IPS-15b (cell line): Measurements from ENCODE around the gene P2RX2.
A peak's percentile ranks its signal among the peaks of the same experiment; 100 is the strongest.

Experiments
- H3K27me3 ChIP-seq: one replicate; pipeline ENCODE4 v1.6.1; 2013; ENCODE audit warnings: low read length; ENCODE audit not compliant: control insufficient read depth, insufficient read depth
- H3K36me3 ChIP-seq: one replicate; pipeline ENCODE4 v1.6.1; 2013; ENCODE audit warnings: low read length; ENCODE audit not compliant: control insufficient read depth, insufficient read depth
- H3K4me1 ChIP-seq: one replicate; pipeline ENCODE4 v1.6.1; 2013; ENCODE audit warnings: mild to moderate bottlenecking, low read length; ENCODE audit not compliant: control insufficient read depth, insufficient read depth
- H3K4me3 ChIP-seq: one replicate; pipeline ENCODE4 v1.5.1; 2013; ENCODE audit warnings: low read depth, low read length
- H3K9ac ChIP-seq: one replicate; pipeline ENCODE4 v1.6.1; 2013; ENCODE audit warnings: low read depth, mild to moderate bottlenecking, low read length
- H3K9me3 ChIP-seq: one replicate; pipeline ENCODE4 v1.6.1; 2013; ENCODE audit warnings: mild to moderate bottlenecking, low read length; ENCODE audit not compliant: control insufficient read depth, insufficient read depth

Gene P2RX2

DNA sequence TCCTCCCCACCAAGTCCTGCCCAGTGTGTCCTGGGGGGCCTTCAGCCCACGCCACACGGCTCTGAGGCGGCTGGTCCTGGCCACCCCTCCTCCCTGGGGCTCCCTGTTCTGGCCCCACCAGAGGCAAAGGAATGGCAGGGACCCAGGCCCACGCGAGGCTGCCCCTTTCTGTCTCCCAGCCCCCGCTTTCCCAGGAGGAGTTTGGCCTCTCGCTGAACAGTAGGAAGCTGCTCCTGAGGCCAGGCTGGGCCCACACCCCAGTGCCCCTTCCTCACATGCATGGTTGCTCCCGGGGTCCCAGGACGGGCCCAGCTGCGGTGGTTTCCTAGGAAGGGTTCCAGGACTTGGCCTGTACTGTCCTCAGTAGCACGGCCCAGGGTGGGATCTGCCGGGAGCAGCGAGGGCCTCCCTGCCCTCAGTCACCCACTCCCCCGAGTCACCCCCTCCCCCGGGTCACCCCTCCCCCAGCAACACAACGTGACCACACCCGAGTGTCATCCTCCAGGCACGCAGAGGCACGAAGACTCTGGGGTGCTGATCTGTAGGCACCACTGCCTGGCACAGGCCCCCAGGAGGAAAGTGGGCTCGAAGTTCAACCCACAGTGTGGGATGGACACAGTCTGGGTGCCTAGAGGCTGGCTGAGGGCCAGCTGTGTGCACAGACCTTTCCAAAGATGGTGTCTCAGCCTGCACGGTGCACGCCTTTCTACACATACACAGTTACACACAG lies 41.2 kb upstream of the P2RX2 start:
- Histone ChIP-seq H3K4me1 (no peaks in the 10 kb centered on the region), H3K27me3 (peaks cover 9% of the 10 kb centered on the region), H3K9ac (no peak overlapping the region), H3K4me3 (no peak overlapping the region), H3K9me3 (no peaks in the 10 kb centered on the region), H3K36me3 (peaks cover 48% of the 10 kb centered on the region)

DNA sequence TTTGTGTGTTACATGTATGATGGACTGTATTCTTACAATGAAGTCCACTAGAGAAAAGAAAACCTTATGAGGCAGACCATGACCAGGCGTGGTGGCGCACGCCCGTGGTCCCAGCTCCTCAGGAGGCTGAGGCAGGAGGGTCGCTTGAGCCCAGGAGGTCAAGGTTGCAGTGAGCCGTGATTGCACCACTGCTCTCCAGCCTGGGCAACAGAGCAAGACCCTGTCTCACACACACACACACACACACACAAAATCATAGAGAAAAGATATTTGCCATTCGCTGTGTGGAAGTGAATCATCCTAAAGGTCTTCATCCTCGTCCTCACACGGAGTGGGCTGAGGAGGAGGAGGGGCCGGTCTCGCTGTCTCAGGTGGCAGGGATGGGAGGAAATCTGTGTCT lies 40.5 kb upstream of the P2RX2 start:
- H3K4me1 ChIP-seq: no peaks in the 10 kb centered on the region
- H3K9ac ChIP-seq: no peak overlapping the region
- H3K4me3 ChIP-seq: no peak overlapping the region
- H3K9me3 ChIP-seq: no peaks in the 10 kb centered on the region
- peaks cover 40% of the 10 kb centered on the region for H3K36me3 ChIP-seq
- H3K27me3 ChIP-seq: peaks cover 9% of the 10 kb centered on the region

DNA sequence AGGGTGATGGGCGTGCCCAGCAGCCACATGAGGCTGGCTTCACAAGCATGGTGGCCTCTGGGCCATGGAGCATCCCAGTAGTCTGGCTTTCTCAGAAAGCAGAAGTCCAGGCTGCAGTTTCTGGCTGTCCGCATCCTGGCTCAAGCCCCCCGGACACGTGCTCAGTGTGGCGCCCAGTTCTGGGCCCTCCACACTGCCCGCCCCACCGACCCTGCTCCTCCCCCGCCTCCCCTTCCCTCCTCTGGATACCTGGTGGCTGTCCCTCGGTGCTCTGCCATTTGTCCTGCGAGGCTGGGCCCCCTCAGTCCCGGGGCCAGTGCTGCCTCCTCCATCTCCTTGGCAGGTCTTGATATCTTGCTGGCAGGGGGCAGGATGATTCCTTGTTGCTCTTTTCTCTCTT lies 39.8 kb upstream of the P2RX2 start:
- no peaks in the 10 kb centered on the region for H3K4me1 ChIP-seq
- peaks cover 11% of the 10 kb centered on the region for H3K27me3 ChIP-seq
- H3K9me3 ChIP-seq: no peaks in the 10 kb centered on the region
- H3K4me3 ChIP-seq: no peak overlapping the region
- H3K36me3 ChIP-seq: peaks cover 33% of the 10 kb centered on the region
- H3K9ac ChIP-seq: no peak overlapping the region

DNA sequence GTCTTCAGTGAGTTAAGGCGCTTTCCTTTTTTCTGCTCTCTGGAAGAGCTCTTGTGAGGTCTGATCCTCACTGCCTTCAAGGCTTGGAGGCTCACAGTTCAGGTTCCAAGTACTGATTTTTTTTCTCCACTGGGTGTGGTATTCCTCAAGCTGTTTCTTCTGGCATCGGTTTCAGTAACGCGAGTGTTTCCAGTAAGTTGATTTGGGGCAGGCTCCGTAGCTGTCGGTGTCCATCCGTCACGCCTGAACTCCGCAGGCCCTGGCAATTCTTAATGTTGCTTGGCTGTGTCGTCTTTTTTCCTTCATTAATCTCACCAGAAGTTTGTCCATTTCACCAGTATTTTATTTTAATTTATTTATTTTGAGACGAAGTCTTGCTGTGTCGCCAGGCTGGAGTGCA lies 38.8 kb upstream of the P2RX2 start:
- Histone ChIP-seq H3K27me3 (peaks cover 20% of the 10 kb centered on the region), H3K4me3 (no peak overlapping the region), H3K4me1 (no peaks in the 10 kb centered on the region), H3K36me3 (peaks cover 24% of the 10 kb centered on the region), H3K9ac (no peak overlapping the region), H3K9me3 (no peaks in the 10 kb centered on the region)

DNA sequence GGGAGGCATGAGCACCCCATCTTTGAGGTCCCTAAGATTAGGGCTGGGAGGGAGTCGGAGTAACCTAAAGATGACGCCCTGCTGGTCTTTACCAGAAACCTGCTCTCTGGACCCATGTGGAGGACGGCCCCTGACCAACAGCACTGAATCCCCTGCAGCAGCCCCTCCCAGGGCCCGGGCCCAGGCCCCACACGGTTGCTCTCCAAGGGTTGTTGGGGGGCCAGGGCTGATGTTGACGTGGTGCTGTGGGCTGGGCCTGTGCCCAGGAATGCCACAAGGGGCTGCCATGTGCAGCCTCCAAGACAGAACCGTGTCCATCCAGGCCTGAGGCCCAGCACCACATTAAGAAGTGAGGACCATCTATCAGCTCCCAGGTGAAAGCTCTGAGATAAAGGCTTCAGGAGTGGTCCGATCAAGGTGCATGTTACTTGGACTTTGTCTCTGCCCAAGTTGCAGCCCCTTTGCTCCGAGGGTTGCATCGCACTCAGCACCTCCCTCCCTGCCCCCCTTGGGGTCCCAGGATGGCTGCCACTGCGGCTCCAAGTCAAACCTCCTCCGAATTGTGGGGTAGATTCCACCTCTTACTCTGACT lies 37.8 kb upstream of the P2RX2 start:
- Histone ChIP-seq H3K9ac (no peak overlapping the region), H3K9me3 (no peaks in the 10 kb centered on the region), H3K4me3 (no peak overlapping the region), H3K36me3 (peaks cover 19% of the 10 kb centered on the region), H3K4me1 (no peaks in the 10 kb centered on the region), H3K27me3 (peaks cover 28% of the 10 kb centered on the region)

DNA sequence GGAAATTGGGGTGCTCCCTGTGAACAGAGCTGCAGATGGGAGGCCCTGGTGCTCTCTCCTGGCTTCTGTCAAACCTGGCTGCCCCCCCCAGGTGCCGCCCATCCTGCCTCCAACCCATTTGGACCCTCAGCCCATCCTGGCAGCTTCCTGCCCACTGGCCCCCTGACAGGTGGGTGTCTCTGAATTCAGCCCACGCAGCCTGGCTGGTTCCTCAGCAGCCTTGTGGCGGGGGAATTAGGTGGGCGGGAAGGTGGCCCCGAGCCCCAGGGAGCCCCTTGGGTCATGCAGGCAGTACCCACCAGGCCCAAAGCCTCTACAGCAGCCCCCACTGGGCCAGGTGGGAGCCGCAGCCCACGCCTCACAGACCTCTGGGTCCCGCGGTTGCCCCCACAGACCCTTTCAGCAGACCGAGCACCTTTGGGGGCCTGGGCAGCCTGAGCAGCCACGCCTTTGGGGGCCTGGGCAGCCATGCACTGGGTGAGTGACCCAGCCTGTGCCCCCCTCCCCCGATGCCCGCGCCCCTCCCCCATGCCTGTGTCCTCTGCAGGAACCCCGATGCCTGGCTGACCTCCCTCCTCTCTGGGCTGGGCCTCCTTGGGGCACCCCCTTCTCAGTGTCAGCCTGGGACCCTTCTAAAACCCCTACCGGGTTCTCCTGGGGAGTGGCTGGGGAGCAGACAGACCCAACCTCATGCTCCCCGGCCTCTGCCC lies 37.1 kb upstream of the P2RX2 start:
- Histone ChIP-seq H3K36me3 (peaks cover 15% of the 10 kb centered on the region), H3K9me3 (no peaks in the 10 kb centered on the region), H3K4me3 (peak overlapping the region; percentile 46), H3K4me1 (no peaks in the 10 kb centered on the region), H3K9ac (no peak overlapping the region), H3K27me3 (peaks cover 33% of the 10 kb centered on the region)

DNA sequence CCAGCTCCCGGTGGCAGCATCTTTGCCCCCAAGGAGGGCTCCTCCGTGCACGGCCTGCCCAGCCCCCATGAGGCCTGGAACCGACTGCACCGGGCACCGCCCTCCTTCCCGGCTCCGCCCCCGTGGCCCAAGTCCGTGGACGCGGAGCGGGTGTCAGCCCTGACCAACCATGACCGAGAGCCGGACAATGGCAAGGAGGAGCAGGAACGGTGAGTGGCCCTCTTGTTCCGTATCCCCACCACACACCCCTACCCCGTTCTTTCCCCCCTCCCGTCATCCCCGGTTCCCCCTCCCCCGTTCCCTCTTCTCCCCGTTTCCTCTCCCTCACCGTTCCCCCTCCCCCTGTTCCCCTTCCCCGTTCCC lies 36.5 kb upstream of the P2RX2 start:
- H3K4me3 ChIP-seq: peak overlapping the region; percentile 46
- H3K9me3 ChIP-seq: no peaks in the 10 kb centered on the region
- peaks cover 34% of the 10 kb centered on the region for H3K27me3 ChIP-seq

DNA sequence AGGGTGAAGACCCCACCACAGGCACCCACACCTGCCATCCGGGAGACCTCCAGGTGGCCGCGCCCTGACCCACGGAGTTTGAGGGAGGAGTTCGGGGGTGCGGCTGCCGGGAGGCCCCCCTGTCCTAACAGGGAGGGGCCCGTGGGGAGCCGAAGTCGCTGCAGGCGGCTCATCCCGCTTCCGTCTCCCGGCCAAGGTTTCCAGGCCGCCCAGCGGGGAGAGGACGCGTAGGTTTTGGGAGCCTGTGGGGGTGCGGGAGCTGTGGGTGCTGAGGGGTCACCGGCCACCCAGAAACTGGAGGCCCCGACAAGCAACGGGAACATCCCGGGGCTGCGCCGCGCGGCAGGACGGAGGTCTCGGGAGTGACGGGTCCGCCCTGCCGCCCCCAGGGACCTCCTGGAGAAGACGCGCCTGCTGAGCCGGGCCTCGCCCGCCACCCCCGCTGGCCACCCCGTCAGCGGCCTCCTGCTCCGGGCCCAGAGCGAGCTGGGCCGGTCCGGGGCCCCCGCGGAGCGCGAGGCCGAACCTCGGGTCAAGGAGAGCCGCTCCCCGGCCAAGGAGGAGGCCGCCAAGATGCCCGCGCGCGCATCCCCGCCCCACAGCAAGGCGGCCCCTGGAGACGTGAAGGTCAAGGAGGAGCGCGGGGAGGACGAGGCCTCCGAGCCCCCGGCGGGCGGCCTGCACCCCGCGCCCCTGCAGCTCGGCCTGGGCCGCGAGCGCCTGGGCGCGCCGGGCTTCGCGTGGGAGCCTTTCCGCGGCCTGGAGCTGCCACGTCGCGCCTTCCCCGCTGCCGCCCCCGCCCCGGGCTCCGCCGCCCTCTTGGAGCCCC lies 35.8 kb upstream of the P2RX2 start:
- Histone ChIP-seq H3K9ac (no peak overlapping the region), H3K4me1 (no peaks in the 10 kb centered on the region), H3K27me3 (peaks cover 38% of the 10 kb centered on the region)

More for the DNA sequence above, 36.5 kb upstream of the P2RX2 start:
- Histone ChIP-seq H3K36me3 (peaks cover 10% of the 10 kb centered on the region), H3K9ac (no peak overlapping the region), H3K4me1 (no peaks in the 10 kb centered on the region)

DNA sequence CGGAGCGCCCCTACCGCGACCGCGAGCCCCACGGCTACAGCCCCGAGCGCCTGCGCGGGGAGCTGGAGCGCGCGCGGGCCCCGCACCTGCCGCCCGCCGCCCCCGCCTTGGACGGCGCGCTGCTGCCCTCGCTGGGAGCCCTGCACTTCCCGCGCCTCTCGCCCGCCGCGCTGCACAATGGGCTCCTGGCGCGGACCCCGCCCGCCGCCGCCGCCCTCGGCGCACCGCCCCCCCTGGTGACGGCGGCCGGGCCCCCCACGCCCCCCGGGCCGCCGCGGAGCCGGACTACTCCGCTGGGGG lies 35.2 kb upstream of the P2RX2 start:
- H3K4me3 ChIP-seq: peak overlapping the region; percentile 26
- no peaks in the 10 kb centered on the region for H3K4me1 ChIP-seq
- peaks cover 2% of the 10 kb centered on the region for H3K36me3 ChIP-seq
- H3K27me3 ChIP-seq: peaks cover 42% of the 10 kb centered on the region
- no peaks in the 10 kb centered on the region for H3K9me3 ChIP-seq
- H3K9ac ChIP-seq: no peak overlapping the region

More for the DNA sequence above, 35.8 kb upstream of the P2RX2 start:
- Histone ChIP-seq H3K36me3 (peaks cover 5% of the 10 kb centered on the region), H3K4me3 (peak overlapping the region; percentile 46), H3K9me3 (no peaks in the 10 kb centered on the region)

DNA sequence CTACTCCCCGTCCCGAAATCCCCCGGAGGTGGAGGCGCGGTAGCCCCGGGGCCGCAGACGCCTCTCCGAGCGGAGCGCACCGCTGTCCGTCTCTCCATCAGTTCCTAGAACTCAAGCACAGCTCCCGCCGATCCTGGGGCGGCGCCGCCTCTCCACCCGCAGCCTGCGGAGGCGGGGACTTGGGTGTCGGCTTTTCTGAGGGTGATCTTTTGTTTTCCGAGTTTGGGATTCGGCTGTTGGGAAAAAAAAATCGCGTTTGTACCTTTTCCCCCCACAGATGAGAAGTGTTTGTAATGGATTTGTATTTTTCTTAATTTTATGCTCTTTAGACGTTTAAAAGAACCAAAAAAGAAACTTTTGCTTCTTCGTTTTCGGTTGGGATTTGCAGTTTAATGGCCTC lies 34.8 kb upstream of the P2RX2 start:
- Histone ChIP-seq H3K4me1 (no peaks in the 10 kb centered on the region), H3K9ac (no peak overlapping the region), H3K27me3 (peaks cover 46% of the 10 kb centered on the region), H3K36me3 (no peaks in the 10 kb centered on the region), H3K9me3 (no peaks in the 10 kb centered on the region), H3K4me3 (peak overlapping the region; percentile 26)

DNA sequence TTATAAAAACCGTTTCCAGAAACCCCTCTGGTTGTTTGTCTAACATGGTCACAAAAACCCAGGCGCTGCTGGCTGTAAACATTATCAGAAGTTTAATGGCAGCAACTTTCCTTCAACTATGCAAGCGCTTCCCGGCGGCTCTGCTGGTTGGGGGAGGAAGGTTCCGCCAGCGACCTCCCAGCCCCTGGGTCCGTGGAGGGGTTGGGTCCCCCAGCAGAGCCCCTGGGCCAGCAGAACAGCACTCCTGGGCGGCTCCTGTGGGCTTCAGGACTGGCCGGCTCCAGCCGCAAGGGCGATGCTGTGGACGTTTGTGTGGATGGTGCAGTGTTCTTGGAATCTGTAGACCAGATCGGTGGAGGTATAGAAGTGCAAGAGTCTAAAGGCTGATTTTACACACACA lies 34.1 kb upstream of the P2RX2 start:
- H3K9me3 ChIP-seq: no peaks in the 10 kb centered on the region
- no peak overlapping the region for H3K9ac ChIP-seq
- peaks cover 50% of the 10 kb centered on the region for H3K27me3 ChIP-seq
- no peaks in the 10 kb centered on the region for H3K36me3 ChIP-seq
- H3K4me3 ChIP-seq: no peak overlapping the region
- no peaks in the 10 kb centered on the region for H3K4me1 ChIP-seq
